Kidney (tissue), 14 donors: ENCODE measurements around the gene FPR1. TPM values are rescaled to one million over a fixed set of nuclear protein-coding genes. Genes with fewer than 3 reads are reported as not detected.
A peak's percentile ranks its signal among the peaks of the same experiment; 100 is the strongest.
"Not testable (repeated sequence)": the region's sequence is repeated elsewhere in the genome, so short reads cannot be mapped to it uniquely, and the experiment has no call there.

ENCODE experiments used
- DNase-seq, 5 donors: peaks; one replicate each; pipeline ENCODE4 v3.0.0-alpha.2; 2013 to 2020
- FAIRE-seq: peaks from 2 replicates; lab custom pipeline; 2012; peaks lifted over from hg19 to GRCh38; lab: Jason Lieb, UNC
- H3K27ac ChIP-seq, 2 donors: one replicate each; pipeline ENCODE4 v1.7.0; 2013; ENCODE audit warnings: low read depth in 2 of 2, low read length in 2 of 2, inconsistent platforms in 1 of 2
- H3K27me3 ChIP-seq: one replicate; pipeline ENCODE4 v1.7.1; 2013; ENCODE audit warnings: low read length, inconsistent platforms; ENCODE audit not compliant: control insufficient read depth, insufficient read depth
- H3K36me3 ChIP-seq, 3 donors: one replicate each; pipeline versions ENCODE4 v1.7.0 to v1.7.1; 2013; ENCODE audit warnings: low read length in 3 of 3, control low read depth in 1 of 3, inconsistent platforms in 1 of 3; ENCODE audit not compliant: insufficient read depth in 3 of 3, control insufficient read depth in 2 of 3
- H3K4me1 ChIP-seq, 3 donors: one replicate each; pipeline versions ENCODE4 v1.7.0 to v1.7.1; 2013; ENCODE audit warnings: low read length in 3 of 3, inconsistent platforms in 1 of 3, low read depth in 1 of 3; ENCODE audit not compliant: control insufficient read depth in 2 of 3, insufficient read depth in 2 of 3
- H3K4me3 ChIP-seq, 3 donors: one replicate each; pipeline versions ENCODE4 v1.7.0 to v1.8.1; 2013; ENCODE audit warnings: low read length in 3 of 3, control low read depth in 1 of 3, inconsistent platforms in 1 of 3
- H3K9ac ChIP-seq, 3 donors: one replicate each; pipeline versions ENCODE4 v1.7.0 to v1.7.1; 2013; ENCODE audit warnings: low read length in 3 of 3, control low read depth in 1 of 3, inconsistent platforms in 1 of 3
- H3K9me3 ChIP-seq, 3 donors: one replicate each; pipeline versions ENCODE4 v1.7.0 to v1.7.1; 2013; ENCODE audit warnings: low read length in 3 of 3, control low read depth in 1 of 3, inconsistent platforms in 1 of 3; ENCODE audit not compliant: control insufficient read depth in 2 of 3, insufficient read depth in 1 of 3
- intact Hi-C: fragments of 100-400 bp; cut with DNase I; formaldehyde crosslinking; loops from one replicate; pipeline ENCODE4 v1.11.1; 2022
- polyA plus RNA-seq: library from polyadenylated mRNA; stranded (reverse); fragments of 350-450 nt; fragmentation: Illumina TruSeq; extraction: RNeasy Lipid Tissue Mini Kit (QIAGEN cat#74804); gene quantifications from one replicate; pipeline ENCODE4 v1.2.3, GENCODE V29; 2014; ENCODE audit warnings: low read depth, low replicate concordance; ENCODE audit not compliant: insufficient read depth
- total RNA-seq: library from RNA; stranded (reverse); fragmentation: NEBNext Ultra II Directional; extraction: Animal tissue kit (Norgen Biotek cat#: 25700); gene quantifications from one replicate; pipeline ENCODE4 v1.2.1, GENCODE V29; 2021
- TF ChIP-seq, protein P1 (sequence below): IDR thresholded peaks from 3 replicates; pipeline ENCODE4 v1.5.1; 2012; ENCODE audit warnings: mild to moderate bottlenecking, moderate library complexity, borderline replicate concordance; ENCODE audit not compliant: insufficient read depth; ENCODE audit errors: extremely low read depth
- donor health status: control.
- donor health status: control.
- donor health status: control.
- donor health status: control.
- donor health status: control.
- donor health status: DM: yes; HTN: yes; CAD: no.
- donor health status: Normal renal cell carcinoma (clear cell type).

The FPR1 gene
- total and polyA plus RNA-seq, 2 donors from 2014 or later, result 2.2 to 16.6 TPM

DNA sequence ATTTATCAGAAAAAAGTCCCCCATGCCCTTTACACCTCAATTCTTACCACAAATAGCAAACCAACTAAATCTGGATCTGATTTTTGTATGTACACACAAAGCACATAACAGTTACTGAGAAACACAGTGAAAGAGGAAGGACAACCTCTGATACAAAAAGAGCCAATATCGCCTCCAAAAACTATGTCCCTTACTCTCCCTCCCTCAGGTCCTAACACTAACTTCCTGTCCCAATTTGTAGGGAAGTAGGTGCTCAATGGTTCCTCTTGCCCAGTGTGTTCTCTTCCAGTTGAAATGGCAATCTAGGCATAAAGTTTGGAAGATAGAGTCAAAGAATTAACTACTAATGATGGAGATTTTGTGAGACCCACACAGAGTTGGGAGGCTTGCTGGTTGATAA lies 27.5 kb upstream of the FPR1 start:
- Histone ChIP-seq H3K4me1 (no peaks in the 10 kb centered on the region), H3K27me3 (no peaks in the 10 kb centered on the region), H3K27ac (no peak overlapping the region), H3K9me3 (no peaks in the 10 kb centered on the region), H3K36me3 (no peaks in the 10 kb centered on the region), H3K9ac (no peak overlapping the region), H3K4me3 (no peak overlapping the region)
- no peak for FAIRE-seq
- TF ChIP-seq, protein P1, sequence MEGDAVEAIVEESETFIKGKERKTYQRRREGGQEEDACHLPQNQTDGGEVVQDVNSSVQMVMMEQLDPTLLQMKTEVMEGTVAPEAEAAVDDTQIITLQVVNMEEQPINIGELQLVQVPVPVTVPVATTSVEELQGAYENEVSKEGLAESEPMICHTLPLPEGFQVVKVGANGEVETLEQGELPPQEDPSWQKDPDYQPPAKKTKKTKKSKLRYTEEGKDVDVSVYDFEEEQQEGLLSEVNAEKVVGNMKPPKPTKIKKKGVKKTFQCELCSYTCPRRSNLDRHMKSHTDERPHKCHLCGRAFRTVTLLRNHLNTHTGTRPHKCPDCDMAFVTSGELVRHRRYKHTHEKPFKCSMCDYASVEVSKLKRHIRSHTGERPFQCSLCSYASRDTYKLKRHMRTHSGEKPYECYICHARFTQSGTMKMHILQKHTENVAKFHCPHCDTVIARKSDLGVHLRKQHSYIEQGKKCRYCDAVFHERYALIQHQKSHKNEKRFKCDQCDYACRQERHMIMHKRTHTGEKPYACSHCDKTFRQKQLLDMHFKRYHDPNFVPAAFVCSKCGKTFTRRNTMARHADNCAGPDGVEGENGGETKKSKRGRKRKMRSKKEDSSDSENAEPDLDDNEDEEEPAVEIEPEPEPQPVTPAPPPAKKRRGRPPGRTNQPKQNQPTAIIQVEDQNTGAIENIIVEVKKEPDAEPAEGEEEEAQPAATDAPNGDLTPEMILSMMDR, result no peak
- intact Hi-C loops, result no loop called here
- no peak for DNase-seq

- no peaks in the 10 kb centered on the region for H3K36me3 ChIP-seq
- H3K9ac ChIP-seq, result no peak overlapping the region
- intact Hi-C loops, result no loop called here
- H3K27me3 ChIP-seq, result no peaks in the 10 kb centered on the region
- H3K4me3 ChIP-seq, result no peak overlapping the region
- peak; percentile 59 to 93 (median 73) for DNase-seq
- no peaks in the 10 kb centered on the region for H3K4me1 ChIP-seq
- peak; percentile 41 for FAIRE-seq
- H3K9me3 ChIP-seq, result no peaks in the 10 kb centered on the region
- TF ChIP-seq, protein P1, result peak; percentile 65
- no peak overlapping the region for H3K27ac ChIP-seq
Observed at GRCh38 chr19:51777570-51778462, 26.1 kb upstream of the FPR1 start.

- intact Hi-C loops, H3K27me3 ChIP-seq, H3K36me3 ChIP-seq, H3K9me3 ChIP-seq, DNase-seq, FAIRE-seq, H3K9ac ChIP-seq, H3K4me1 ChIP-seq, H3K4me3 ChIP-seq, H3K27ac ChIP-seq: not testable (repeated sequence)
Observed at GRCh38 chr19:51776561-51776960, 24.9 kb upstream of the FPR1 start.

- FAIRE-seq (no peak), DNase-seq (no peak)
- intact Hi-C loops, result no loop called here
- H3K4me1 ChIP-seq, result no peaks in the 10 kb centered on the region
- H3K9ac ChIP-seq, result no peak overlapping the region
- H3K27ac ChIP-seq, result no peak overlapping the region
- no peaks in the 10 kb centered on the region for H3K27me3 ChIP-seq
- no peak overlapping the region for H3K4me3 ChIP-seq
- TF ChIP-seq, protein P1, result no peak
- H3K36me3 ChIP-seq, result no peaks in the 10 kb centered on the region
- no peaks in the 10 kb centered on the region for H3K9me3 ChIP-seq
Observed at GRCh38 chr19:51772977-51773376, 21.3 kb upstream of the FPR1 start.
